GM19395 (cell line): Measurements from ENCODE around the gene GAREM2.
"Not testable (repeated sequence)": the region's sequence is repeated elsewhere in the genome, so short reads cannot be mapped to it uniquely, and the experiment has no call there.

Source experiments
- ATAC-seq: cut with Tn5 transposase; IDR thresholded peaks from one replicate; pipeline ENCODE4 v1.9.1; 2021; ENCODE audit warnings: mild to moderate bottlenecking, moderate library complexity; ENCODE audit not compliant: unreplicated experiment

GAREM2 gene

GRCh38 chr2:26172871-26173775 is at the start of gene GAREM2:
Gene GAREM2, plus strand, starts transcription at chr2:26173088. Its CDS starts 133 bp downstream, at chr2:26173221.
- ATAC-seq = no peak

DNA sequence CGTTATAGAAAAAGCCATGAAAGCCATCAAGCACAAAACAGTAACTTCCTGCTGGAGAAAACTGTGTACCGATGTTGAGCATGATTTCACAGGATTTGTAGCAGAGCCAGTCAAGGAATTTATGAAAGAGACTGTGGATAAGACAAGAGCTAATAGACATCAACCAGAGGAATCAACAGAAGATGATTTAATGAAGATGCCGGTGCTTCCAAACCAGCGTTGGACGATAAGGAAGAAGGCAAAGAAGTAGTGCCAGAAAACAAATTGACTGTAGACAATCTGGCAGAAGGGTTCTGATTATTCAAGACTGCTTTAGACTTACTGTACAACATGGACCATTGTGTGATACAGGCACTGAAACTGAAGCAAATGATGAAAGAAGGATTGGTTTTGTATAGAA is 49.5 kb upstream of the GAREM2 start:
- no peak for ATAC-seq

GRCh38 chr2:26126074-26126473 is 46.8 kb upstream of the GAREM2 start:
- no peak for ATAC-seq

DNA sequence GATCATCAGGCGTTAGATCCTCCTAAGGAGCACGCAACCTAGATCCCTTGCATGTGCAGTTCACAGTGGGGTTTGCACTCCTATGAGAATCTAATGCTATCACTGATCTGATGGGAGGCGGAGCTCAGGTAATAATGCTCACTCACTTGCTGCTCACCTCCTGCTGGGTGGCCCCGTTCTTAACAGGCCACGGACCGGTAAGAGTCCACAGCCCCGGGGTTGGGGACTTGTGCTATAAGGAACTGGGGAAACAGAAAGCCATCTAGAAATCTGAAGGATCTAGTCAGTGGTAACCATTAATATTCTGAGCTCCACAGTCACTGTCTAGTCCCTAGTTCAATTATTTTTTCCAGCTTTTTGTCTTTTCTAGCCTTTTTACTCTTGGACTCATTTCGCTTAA is 44.7 kb upstream of the GAREM2 start:
- ATAC-seq = no peak

DNA sequence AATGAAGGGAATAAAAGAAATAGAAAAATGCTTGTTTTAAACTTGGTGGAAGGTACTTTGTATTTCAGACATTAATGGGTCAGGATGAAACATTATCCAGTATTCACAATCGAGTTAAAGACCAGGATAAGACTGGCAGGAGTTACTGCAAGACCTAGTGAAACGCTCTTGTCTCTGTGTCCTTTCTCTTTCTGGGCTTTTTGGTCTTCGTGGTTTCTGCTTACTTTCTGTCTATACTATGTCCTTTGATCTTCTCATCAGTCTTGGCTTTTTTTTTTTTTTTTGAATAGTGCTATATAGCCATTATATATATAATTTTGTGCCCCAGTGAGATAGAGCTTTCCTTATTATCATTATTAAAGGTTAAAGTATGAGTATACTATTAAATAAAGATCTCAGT is 42.1 kb upstream of the GAREM2 start:
- ATAC-seq = no peak

DNA sequence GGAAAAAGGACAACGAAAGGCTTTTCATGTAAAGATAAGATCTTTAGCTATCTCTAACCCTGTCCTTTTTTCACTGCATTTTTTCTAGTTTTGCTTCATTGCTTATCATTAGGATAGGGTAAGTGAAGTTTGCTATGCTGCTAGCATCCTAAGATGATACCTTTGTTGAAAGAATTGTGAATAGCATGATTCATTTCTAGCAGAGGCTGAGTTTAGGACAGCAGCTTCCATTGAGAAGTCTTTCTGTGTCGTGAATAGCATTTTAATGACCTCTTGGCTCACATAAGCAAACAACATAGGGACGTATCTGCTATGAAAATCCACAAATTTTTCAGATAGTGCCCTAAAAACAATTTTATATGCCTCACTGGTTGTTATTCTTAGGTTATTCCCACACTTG is 36.4 kb upstream of the GAREM2 start:
- ATAC-seq = no peak

GRCh38 chr2:26139269-26140183 is 33.4 kb upstream of the GAREM2 start:
- no peak for ATAC-seq

DNA sequence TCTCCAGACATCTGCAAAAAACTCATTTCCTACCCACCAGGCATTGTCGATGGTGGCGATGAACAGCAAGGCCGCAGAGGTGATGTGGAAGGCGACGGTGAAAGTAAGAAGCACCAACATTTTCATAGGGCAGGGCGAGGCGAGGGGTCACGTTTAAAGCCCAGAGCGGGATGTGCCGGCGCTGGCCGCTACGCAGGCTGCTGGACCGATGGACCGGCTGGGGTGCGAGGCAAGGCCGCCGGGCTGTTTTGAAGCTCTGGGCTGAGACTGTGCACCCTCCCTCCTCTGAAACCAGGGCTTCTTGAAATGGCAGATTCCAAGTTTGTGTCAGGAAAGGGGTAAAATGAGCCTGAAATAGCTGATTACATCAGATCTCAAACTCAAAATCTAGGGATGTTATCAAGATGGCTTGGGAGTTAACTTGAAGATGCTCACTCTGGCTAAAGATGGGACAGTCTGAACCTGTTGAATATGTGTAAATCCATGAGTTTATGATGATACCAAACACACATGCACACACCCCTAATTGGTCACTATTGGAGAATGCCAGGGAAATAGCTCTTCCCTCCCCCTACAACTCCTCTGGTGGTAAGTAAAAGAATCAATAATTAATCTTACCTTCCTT is 31.6 kb upstream of the GAREM2 start:
- no peak for ATAC-seq

DNA sequence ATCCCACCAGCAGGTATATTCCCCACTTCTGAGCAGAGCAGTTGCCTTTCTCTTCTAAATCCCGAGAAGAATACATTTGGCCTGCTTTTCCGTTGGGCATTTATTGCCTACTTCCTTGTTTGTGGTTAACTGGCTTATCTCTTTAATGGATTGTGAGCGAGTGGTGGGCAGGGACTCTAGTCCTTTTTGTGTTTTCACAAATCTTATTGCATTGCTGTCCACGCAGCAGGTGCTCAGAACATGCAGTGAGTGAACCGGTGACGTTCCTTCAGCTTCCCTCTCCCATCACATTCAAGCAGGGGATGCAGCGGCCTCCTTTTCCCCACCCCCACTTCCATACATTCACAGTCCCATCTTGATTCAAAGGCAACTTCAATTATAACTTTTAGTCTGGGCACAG is 28.9 kb upstream of the GAREM2 start:
- ATAC-seq = no peak

DNA sequence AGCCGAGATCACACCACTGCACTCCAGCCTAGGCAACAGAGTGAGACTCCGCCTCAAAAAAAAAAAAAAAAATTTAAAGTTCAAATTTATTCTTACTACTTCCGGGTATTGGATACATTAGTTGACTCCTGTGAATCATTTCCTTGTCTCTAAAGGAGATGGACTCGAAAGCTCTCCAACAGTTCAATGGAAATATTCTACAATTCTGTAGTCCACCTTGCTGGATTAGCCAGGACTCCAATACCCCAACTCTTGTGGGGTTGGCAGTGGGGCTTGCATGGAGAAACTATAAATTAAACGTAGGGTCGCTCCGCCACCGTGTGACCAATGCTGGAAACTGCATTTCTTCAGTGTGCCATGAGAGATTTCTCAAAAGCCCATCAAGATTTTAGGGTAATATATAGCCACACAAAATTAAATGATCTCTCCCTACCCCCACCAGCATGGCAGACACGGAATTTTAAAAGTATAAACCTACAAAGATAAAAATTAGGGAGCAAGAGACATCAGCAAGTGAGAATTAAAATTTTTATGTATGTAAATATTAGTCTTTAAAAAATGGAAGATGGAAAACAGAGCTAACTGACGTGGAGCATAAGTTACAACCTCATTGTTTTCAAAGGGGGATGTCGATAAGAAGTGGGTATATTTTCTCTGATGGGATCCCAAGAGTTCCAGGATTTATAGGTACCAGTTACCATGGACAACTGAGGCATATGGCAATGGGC is 27.8 kb upstream of the GAREM2 start:
- no peak for ATAC-seq

DNA sequence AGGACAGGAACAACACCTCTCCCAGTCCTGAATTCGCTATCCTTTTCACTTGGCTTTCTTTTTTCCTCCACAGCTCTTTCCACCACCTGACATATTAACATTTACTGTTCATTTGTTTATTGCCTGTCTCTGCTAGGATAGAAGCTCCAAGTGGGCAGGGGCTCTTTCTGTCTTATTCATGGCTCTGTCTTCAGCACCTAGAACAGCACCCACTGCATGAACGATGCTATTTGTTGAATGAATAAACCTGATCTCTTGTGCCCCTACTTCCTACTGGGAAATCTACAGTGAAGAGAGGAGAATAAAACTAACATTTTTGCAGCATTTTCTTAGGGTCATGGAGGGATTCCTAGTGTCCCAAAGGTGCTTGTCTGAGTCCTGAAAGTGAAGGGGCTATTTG is 24.4 kb upstream of the GAREM2 start:
- ATAC-seq = no peak

DNA sequence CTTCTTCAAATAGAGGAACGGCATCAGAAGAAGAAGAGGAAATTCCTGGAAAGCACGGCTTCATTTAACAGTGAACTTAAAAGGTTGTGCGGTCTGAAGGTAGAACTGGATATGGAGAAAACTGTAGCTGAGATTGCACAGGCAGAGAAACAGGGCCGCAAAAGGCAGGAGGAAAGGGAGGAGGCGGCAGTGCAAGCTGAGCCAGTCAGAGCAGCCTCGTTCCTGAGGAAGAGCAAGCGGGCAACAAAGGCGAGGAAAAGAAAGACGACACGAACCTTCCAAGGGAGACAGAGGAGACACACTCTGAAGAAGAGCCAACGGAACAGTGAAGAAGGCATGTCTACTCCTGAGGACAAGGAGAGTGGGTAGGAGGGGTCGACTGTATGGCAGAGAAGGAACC is 22.6 kb upstream of the GAREM2 start:
- no peak for ATAC-seq

- ATAC-seq = no peak
These were observed 15.3 kb upstream of the GAREM2 start for GRCh38 chr2:26157580-26157979.

GRCh38 chr2:26161926-26162325 is 11.0 kb upstream of the GAREM2 start:
- no peak for ATAC-seq

- no peak for ATAC-seq
These were observed 9.9 kb upstream of the GAREM2 start for GRCh38 chr2:26162963-26163362.

GRCh38 chr2:26164231-26164630 is 8.7 kb upstream of the GAREM2 start:
- ATAC-seq = no peak

GRCh38 chr2:26164641-26165211 is 8.2 kb upstream of the GAREM2 start:
- ATAC-seq = no peak

GRCh38 chr2:26165403-26165802 is 7.5 kb upstream of the GAREM2 start:
- no peak for ATAC-seq

DNA sequence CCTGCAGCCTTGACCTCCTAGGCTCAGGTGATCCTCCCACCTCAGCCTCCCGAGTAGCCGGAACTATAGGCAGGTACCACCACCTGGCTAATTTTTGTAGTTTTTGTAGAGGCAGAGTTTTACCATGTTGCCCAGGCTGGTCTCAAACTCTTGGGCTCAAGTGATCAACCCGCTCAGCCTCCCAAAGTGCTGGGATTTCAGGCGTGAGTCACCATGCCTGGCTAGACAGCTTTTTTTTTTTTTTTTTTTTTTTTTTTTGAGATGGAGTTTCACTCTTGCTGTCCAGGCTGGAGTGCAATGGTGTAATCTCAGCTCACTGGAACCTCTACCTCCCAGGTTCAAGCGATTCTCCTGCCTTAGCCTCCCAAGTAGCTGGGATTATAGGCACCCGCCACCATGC is 6.3 kb upstream of the GAREM2 start:
- not testable (repeated sequence) for ATAC-seq

- ATAC-seq = no peak
These were observed 4.1 kb upstream of the GAREM2 start for GRCh38 chr2:26168785-26169184.
